ENCODE measurements around the gene LASP1NB.

The LASP1NB gene

DNA sequence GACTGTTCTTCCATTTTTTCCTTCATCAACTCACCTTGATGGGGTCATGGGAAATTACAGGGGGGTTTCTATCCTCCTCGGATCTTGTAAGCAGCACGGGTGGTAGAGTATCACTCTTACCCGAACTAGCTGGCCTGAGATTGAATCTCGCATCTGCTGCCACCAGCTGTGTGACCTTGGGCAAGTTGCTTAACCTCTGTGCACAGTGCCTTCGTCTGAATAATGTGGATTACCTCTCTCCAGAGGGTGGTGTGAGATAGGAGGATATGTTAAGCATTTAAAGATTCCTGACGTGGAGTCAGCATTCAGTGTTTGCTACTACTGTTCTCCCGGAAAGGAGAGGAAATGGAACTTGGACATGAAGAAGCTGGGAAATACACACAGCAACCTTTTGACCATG lies 31.1 kb upstream of the LASP1NB start:
- ATAC-seq (peak in 1 of 4 donors; percentile 2), DNase-seq (no peak)
- Histone ChIP-seq H3K4me3 (no peak overlapping the region), H3K36me3 (peaks cover 3 to 25% (median 7%) of the 10 kb centered on the region in 4 donors), H3K27ac (peak overlapping the region in 2 of 3 donors; percentile 9 to 31), H3K27me3 (no peaks in the 10 kb centered on the region), H3K9me3 (no peaks in the 10 kb centered on the region), H3K4me1 (peaks cover 0 to 56% (median 32%) of the 10 kb centered on the region in 4 donors)
- 29% methylated on average over 7 of the region's 7 CpGs for WGBS (ENCODE audit: insufficient coverage, low coverage, low lambda C conversion rate, missing lambda C conversion rate)
- intact Hi-C loops (cut with DNase I) = no loop called here
- no peak for TF ChIP-seq POLR2A (IDR thresholded peaks at IDR 0.05)
- TF ChIP-seq, protein P1, sequence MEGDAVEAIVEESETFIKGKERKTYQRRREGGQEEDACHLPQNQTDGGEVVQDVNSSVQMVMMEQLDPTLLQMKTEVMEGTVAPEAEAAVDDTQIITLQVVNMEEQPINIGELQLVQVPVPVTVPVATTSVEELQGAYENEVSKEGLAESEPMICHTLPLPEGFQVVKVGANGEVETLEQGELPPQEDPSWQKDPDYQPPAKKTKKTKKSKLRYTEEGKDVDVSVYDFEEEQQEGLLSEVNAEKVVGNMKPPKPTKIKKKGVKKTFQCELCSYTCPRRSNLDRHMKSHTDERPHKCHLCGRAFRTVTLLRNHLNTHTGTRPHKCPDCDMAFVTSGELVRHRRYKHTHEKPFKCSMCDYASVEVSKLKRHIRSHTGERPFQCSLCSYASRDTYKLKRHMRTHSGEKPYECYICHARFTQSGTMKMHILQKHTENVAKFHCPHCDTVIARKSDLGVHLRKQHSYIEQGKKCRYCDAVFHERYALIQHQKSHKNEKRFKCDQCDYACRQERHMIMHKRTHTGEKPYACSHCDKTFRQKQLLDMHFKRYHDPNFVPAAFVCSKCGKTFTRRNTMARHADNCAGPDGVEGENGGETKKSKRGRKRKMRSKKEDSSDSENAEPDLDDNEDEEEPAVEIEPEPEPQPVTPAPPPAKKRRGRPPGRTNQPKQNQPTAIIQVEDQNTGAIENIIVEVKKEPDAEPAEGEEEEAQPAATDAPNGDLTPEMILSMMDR (IDR thresholded peaks at IDR 0.05) = no peak

DNA sequence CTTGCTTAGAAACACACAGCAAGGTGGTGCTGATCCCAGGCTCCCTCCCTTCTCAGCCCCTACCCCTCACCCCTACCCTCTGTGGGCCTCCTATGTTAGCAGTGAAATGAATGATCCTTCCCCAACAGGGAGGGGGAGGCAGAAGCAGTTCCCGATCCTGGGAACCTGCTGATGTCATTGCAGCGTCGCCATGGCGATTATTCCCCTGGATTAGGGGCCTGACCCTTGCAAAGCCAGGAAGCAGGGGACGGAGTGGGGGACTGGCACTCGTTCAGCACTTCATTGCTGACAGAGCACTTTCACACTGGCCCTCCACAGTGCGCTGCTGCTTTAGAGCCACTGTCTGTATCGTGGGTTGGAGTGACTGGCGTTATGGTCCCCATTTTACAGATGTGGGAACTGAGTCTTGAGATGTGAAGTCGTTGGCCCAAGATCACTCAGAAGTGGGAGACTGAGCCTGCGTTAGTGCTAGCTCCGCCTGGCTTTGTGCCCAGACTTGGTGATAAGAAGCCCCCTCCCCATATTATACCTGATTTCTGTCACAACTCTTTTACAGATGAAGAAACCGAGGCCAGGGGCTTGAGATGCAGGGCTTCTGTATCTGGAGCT lies 29.0 kb upstream of the LASP1NB start:
- DNase-seq = peak in 1 of 3 donors; percentile 64
- peak; percentile 4 to 16 (median 9) for ATAC-seq
- 53% methylated on average over 8 of the region's 13 CpGs for WGBS (ENCODE audit: insufficient coverage, low coverage, low lambda C conversion rate, missing lambda C conversion rate)
- intact Hi-C loops (cut with DNase I) = no loop called here
- H3K36me3 ChIP-seq = peaks cover 0 to 13% (median 7%) of the 10 kb centered on the region in 4 donors
- no peak overlapping the region for H3K4me3 ChIP-seq
- H3K9me3 ChIP-seq = no peaks in the 10 kb centered on the region
- H3K4me1 ChIP-seq = peaks cover 0 to 78% (median 34%) of the 10 kb centered on the region in 4 donors
- H3K27ac ChIP-seq = peak overlapping the region; percentile 14 to 43 (median 27)
- TF ChIP-seq, protein P1 (IDR thresholded peaks at IDR 0.05) = no peak
- no peak for TF ChIP-seq POLR2A (IDR thresholded peaks at IDR 0.05)
- H3K27me3 ChIP-seq = no peaks in the 10 kb centered on the region

DNA sequence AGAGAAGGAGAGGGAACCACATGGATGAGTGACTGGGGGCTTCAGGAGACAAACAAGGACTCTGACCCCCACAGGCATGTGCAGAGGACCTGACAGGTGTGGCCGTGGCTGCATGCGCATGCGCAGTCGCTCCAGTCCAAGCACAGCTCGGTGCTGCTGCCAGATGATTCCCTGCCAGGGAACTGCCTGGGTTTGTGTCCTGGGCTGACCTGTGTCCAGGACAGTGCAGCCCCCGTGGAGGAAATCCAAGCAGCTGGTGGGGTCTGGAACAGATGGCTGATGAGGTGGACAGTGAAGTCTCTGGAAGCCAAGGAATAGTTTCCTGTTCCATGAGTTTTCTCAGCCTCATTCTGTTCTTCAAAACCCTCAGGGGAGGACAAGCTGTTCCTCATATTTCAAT lies 28.2 kb upstream of the LASP1NB start:
- Histone ChIP-seq H3K4me3 (no peak overlapping the region), H3K9me3 (no peaks in the 10 kb centered on the region), H3K27ac (peak overlapping the region; percentile 18 to 49 (median 43)), H3K27me3 (no peaks in the 10 kb centered on the region), H3K36me3 (peaks cover 0 to 10% (median 2%) of the 10 kb centered on the region in 4 donors), H3K4me1 (peaks cover 0 to 80% (median 35%) of the 10 kb centered on the region in 4 donors)
- TF ChIP-seq, protein P1 (IDR thresholded peaks at IDR 0.05) = no peak
- no peak for TF ChIP-seq POLR2A (IDR thresholded peaks at IDR 0.05)
- WGBS (ENCODE audit: insufficient coverage, low coverage, low lambda C conversion rate, missing lambda C conversion rate) = 35% methylated on average over 4 of the region's 6 CpGs
- intact Hi-C loops (cut with DNase I) = no loop called here
- peak; percentile 54 to 78 (median 67) for ATAC-seq
- peak; percentile 83 to 90 (median 90) for DNase-seq

DNA sequence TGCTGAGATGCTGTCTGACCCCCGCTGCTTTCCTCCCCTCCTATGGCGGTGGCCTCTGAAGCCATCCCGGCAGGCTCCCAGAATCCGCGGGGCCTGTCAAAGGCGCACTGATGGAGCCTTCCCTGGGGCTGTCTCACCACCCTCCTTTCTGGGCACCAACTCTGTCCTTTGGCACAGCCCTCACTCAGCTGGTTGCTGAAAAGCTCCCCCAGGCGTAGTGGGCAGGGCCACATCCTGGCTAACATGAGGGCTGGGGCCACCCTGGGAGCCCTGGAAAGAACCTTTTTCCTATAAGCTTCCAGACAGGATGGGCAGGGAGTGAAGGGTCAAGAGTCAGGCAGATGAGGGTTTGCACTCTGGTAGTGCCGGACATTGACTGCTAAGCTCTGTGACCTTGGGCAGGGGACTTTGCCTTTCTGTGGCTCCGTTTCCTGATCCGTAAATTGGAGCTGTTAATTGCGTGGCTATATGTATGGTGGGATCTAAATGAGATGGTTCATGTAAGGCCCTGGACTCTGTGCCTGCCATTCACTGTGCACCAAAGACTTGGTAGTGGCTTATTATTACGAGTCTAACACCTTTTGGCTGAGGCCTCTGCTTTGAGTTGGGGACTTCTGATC lies 27.6 kb upstream of the LASP1NB start:
- 17% methylated on average over 4 of the region's 12 CpGs for WGBS (ENCODE audit: insufficient coverage, low coverage, low lambda C conversion rate, missing lambda C conversion rate)
- DNase-seq (no peak), ATAC-seq (peak; percentile 29 to 53 (median 40))
- Histone ChIP-seq H3K36me3 (peaks cover 0 to 6% (median under 1%) of the 10 kb centered on the region in 4 donors), H3K9me3 (no peaks in the 10 kb centered on the region), H3K4me1 (peaks cover 0 to 77% (median 34%) of the 10 kb centered on the region in 4 donors), H3K4me3 (no peak overlapping the region), H3K27ac (peak overlapping the region; percentile 43 to 71 (median 49)), H3K27me3 (no peaks in the 10 kb centered on the region)
- intact Hi-C loops (cut with DNase I) = no loop called here
- TF ChIP-seq POLR2A (IDR thresholded peaks at IDR 0.05) = no peak
- TF ChIP-seq, protein P1 (IDR thresholded peaks at IDR 0.05) = no peak

Data from right lobe of liver (tissue), 6 donors.